ENCODE results near the gene ING4. TPM values are rescaled to one million over a fixed set of nuclear protein-coding genes. Genes with fewer than 3 reads are reported as not detected.

ING4 gene
- total RNA-seq, 2 experiments from 2014 or later = 17.3 to 17.8 TPM

DNA sequence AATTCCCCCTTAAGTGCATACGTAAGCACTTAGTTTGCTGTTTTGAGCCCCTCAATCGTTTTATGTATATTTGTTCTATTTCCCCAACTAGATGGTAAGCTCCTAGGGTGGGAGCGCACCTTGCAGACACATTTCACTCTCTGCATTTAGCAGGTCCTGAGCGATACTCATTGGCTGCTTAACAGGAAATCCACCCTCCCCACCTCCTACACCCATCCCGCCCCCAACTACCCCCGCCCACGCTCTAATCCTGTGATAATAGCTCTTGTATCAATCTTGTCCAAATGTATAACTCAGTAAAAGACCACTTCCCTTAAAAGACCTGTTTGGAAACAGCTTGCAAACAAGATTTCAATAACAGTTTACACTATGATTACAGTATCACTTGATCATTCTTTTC lies 35.3 kb downstream of the ING4 start:
- H3K36me3 Mint-ChIP-seq (ENCODE audit: low read depth) = no peaks in the 10 kb centered on the region
- no peaks in the 10 kb centered on the region for H3K27me3 Mint-ChIP-seq (ENCODE audit: low read depth)
- peak; percentile 56 for DNase-seq
- H3K9me3 Mint-ChIP-seq = no peaks in the 10 kb centered on the region
- H3K4me1 Mint-ChIP-seq (ENCODE audit: low read depth) = peaks cover 42% of the 10 kb centered on the region
- intact Hi-C loops (cut with micrococcal nuclease) = loop anchor here (1.0 kb wide), 1 partner anchor 19 kb away; no protein-coding TSS in a partner anchor
- CTCF ChIA-PET = interaction anchor here (0.6 to 2.1 kb wide), 5 partner anchors 10 to 69 kb away, joined by 3 to 6 read pairs (median 3); no protein-coding TSS in a partner anchor
- H3K27ac Mint-ChIP-seq = peak overlapping the region; percentile 82
- peak overlapping the region; percentile 73 for H3K4me3 Mint-ChIP-seq

DNA sequence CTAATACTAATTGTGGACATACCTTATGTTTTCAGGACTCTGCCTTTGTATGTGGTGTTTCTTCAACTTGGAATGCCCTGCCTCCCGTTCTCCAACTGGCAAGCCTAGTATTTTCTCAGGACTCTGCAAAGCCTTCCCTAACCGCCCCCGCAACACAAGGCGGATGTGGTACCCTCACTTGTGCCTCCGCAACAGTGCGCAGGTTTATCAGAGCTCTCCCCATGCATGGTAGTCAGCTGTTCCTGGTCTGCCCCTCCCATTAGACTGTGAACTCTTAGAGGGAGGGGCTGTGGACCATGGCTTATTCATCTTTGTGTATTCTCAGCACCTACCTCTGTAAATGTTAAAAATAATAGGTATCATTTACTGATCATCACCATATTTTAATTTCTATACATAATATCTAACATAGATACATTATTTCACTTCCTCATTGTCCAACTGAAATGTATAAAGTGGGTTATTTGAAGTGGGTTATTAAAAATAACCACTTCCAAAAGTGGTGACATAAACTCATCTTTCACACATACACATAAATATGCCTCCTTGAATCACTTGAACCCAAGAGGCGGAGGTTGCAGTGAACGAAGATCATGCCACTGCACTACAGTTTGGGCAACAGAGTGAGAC lies 36.1 kb downstream of the ING4 start:
- no peak overlapping the region for H3K27ac Mint-ChIP-seq
- no peaks in the 10 kb centered on the region for H3K27me3 Mint-ChIP-seq (ENCODE audit: low read depth)
- intact Hi-C loops (cut with micrococcal nuclease) = loop anchor here (1.0 kb wide), 1 partner anchor 18 kb away; no protein-coding TSS in a partner anchor
- H3K4me3 Mint-ChIP-seq = no peak overlapping the region
- no peaks in the 10 kb centered on the region for H3K36me3 Mint-ChIP-seq (ENCODE audit: low read depth)
- H3K4me1 Mint-ChIP-seq (ENCODE audit: low read depth) = peaks cover 34% of the 10 kb centered on the region
- no peaks in the 10 kb centered on the region for H3K9me3 Mint-ChIP-seq
- CTCF ChIA-PET = interaction anchor here (1.1 to 2.1 kb wide), 3 partner anchors 9 to 57 kb away, joined by 3 to 6 read pairs (median 4); no protein-coding TSS in a partner anchor
- DNase-seq = peak; percentile 40

DNA sequence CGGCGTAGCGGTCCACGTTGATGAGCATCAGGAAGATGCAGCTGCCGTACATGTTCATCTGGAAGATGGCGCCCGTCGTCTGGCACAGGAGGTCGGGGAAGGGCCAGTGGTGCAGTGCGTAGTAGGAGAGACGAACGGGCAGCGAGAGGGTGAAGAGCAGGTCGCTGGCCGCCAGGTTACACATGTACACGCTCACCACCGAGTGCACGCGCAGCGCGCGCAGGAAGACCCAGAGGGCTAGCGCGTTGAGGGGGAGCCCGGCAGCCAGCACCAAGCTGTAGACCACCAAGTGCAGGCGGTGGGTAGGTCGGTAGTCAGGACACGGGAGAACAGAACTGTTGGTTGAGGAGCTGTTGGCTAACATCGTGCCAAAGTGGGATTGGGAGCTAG lies 42.0 kb downstream of the ING4 start:
- Mint-ChIP-seq H3K36me3 (ENCODE audit: low read depth) (no peaks in the 10 kb centered on the region), H3K4me3 (peak overlapping the region; percentile 30), H3K4me1 (ENCODE audit: low read depth) (peaks cover 8% of the 10 kb centered on the region), H3K9me3 (no peaks in the 10 kb centered on the region), H3K27ac (no peak overlapping the region), H3K27me3 (ENCODE audit: low read depth) (no peaks in the 10 kb centered on the region)
- CTCF ChIA-PET = interaction anchor here (0.5 to 6.2 kb wide), 25 partner anchors 8 to 282 kb away, joined by 3 to 30 read pairs (median 4); partner anchors contain the start of genes CD4, LPAR5, MLF2 and ZNF384
- no peak for DNase-seq
- intact Hi-C loops (cut with micrococcal nuclease) = no loop called here

DNA sequence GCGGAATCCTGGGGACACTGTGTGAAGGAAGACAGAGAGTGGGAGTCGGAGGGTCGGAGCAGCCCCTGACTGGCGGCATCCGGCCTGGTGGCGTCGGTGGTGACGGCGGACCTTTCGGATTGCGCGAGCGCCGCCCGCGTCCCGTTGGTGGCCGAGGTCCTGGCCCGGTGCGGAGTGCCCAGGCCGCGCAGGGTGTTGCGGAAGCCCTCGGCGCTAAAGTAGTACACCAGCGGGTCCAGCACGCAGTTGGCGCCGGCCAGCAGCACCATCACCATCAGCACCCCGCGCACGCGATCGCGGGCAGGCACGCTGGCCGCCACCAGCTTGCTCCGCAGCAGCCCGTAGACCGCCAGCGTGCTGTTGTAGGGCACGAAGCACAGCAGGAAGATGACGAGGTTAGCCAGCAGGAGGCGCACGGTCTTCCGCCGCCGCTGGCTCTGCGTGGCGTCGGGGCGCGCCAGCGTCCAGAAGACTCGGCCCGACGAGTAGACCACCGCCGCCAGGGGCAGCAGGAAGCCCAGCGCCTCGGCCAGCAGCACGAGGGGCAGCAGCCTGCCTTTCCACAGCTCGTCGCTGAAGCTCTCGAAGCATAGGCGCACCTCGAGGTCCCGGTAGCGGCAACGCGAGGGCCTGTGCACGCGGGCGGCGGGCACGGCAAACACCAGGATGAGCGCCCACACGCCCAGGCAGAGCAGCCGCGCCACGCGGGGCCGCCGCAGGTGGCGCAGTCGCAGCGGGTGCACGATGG lies 42.6 kb downstream of the ING4 start:
- peak overlapping the region; percentile 30 for H3K4me3 Mint-ChIP-seq
- no peaks in the 10 kb centered on the region for H3K27me3 Mint-ChIP-seq (ENCODE audit: low read depth)
- peaks cover 8% of the 10 kb centered on the region for H3K4me1 Mint-ChIP-seq (ENCODE audit: low read depth)
- H3K9me3 Mint-ChIP-seq = no peaks in the 10 kb centered on the region
- DNase-seq = peak; percentile 67
- CTCF ChIA-PET = interaction anchor here (0.5 to 6.2 kb wide), 25 partner anchors 8 to 213 kb away, joined by 3 to 30 read pairs (median 4); partner anchors contain the start of genes CD4, LPAR5, MLF2 and ZNF384
- intact Hi-C loops (cut with micrococcal nuclease) = no loop called here
- H3K27ac Mint-ChIP-seq = no peak overlapping the region
- no peaks in the 10 kb centered on the region for H3K36me3 Mint-ChIP-seq (ENCODE audit: low read depth)

DNA sequence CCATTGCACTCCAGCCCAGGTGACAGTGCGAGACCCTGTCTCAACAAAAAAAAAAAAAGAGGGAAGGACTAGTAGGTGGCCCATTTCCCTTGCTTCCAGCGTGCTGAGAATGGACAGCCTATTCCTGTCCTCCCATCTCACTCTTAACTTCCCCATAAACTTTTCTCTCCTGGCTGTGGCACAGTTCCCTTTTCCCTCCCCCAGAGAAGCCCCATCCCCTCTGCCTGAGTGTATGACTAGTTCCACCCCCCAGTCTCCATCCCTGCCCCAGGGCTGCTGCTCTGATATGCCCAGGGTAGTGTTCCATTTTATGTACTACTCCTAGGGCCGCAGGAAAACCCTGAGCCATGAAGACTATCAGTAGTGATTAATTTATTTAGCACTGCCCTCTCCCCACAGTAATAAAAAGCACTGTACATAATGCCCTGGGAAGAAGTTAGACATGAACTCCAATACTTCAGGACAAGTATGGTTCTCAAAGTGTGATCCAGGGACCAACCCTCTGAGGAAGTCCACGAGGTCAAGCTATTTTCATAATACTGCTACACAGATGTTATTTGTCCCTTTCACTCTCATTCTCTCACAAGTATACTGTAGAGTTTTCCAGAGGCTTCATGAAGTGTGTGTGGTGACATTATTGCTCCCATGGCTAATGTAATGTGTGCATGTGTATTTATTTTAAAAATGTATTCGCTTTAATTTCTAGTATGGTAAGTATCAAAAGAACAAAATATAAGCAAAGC lies 44.3 kb downstream of the ING4 start:
- CTCF ChIA-PET = interaction anchor here (0.6 to 6.2 kb wide), 13 partner anchors 9 to 202 kb away, joined by 3 to 30 read pairs (median 4); partner anchors contain the start of gene MLF2

DNA sequence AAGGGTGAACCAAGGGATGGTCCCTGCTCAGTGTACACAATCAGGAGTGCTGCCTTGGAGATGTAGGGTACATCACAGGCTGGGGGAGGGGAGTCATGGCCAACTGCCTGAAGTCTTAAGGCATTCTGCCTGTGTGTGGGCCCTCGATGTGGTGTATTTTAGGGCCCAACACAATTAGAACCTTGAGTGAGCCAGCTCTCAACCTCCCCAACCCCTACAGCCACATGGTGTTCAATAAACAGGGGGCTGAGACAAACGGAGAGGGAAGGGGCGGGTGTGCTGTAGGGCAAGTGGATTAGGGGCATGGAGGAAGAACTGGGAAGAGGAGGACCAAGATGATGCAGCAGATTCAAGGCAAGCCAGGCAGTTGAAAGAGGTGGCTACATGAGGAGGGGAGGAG lies 47.1 kb downstream of the ING4 start:
- CTCF ChIA-PET = interaction anchor here (0.6 to 1.6 kb wide), 7 partner anchors 12 to 276 kb away, joined by 3 to 4 read pairs (median 3); partner anchors contain the start of genes MLF2 and ZNF384
- no peak overlapping the region for H3K4me3 Mint-ChIP-seq
- intact Hi-C loops (cut with micrococcal nuclease) = no loop called here

More for the DNA sequence above, 44.3 kb downstream of the ING4 start:
- Mint-ChIP-seq H3K4me1 (ENCODE audit: low read depth) (peaks cover 14% of the 10 kb centered on the region), H3K27ac (no peak overlapping the region), H3K27me3 (ENCODE audit: low read depth) (no peaks in the 10 kb centered on the region), H3K4me3 (no peak overlapping the region), H3K9me3 (no peaks in the 10 kb centered on the region), H3K36me3 (ENCODE audit: low read depth) (no peaks in the 10 kb centered on the region)
- DNase-seq = no peak
- intact Hi-C loops (cut with micrococcal nuclease) = no loop called here

DNA sequence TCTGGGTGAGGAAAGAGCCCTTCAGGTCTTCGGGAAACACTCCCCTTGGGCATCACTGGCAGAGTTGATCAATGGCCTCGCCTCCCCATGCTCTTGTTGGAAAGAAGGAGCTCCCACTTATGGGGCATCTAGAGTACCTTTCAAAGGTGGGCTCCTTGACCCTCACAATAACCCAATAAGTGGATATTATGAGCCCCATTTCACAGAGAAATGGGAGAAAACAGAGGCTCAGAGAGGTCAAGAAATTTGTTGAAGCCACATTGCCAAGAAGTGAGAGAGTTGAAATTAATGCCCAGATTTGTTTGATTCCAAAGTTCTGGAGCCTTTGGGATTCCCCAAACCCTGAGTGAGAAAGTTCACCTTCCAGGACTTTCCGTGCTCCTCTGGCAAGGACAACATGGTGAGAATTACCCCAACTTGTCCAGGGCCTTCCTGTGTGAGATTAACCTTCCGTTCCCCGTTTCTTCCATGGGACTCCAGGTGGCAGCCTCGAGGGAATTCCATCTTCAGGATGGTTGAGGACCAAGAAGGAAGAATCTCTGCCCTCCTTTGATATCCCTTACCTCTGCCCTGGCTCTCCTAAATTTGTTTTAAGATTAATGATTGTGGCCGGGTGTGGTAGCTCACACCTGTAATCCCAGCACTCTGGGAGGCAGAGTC lies 48.3 kb downstream of the ING4 start:
- no peak overlapping the region for H3K27ac Mint-ChIP-seq
- intact Hi-C loops (cut with micrococcal nuclease) = no loop called here
- no peaks in the 10 kb centered on the region for H3K27me3 Mint-ChIP-seq (ENCODE audit: low read depth)
- CTCF ChIA-PET = interaction anchor here (0.5 to 1.6 kb wide), 6 partner anchors 9 to 220 kb away, joined by 3 to 4 read pairs (median 4); partner anchors contain the start of gene ZNF384
- DNase-seq = no peak
- no peaks in the 10 kb centered on the region for H3K9me3 Mint-ChIP-seq
- H3K4me1 Mint-ChIP-seq (ENCODE audit: low read depth) = peaks cover 39% of the 10 kb centered on the region
- no peaks in the 10 kb centered on the region for H3K36me3 Mint-ChIP-seq (ENCODE audit: low read depth)
- no peak overlapping the region for H3K4me3 Mint-ChIP-seq

More for the DNA sequence above, 47.1 kb downstream of the ING4 start:
- Mint-ChIP-seq H3K4me1 (ENCODE audit: low read depth) (peaks cover 33% of the 10 kb centered on the region), H3K9me3 (no peaks in the 10 kb centered on the region), H3K27me3 (ENCODE audit: low read depth) (no peaks in the 10 kb centered on the region), H3K27ac (peak overlapping the region; percentile 13), H3K36me3 (ENCODE audit: low read depth) (no peaks in the 10 kb centered on the region)
- DNase-seq = no peak

DNA sequence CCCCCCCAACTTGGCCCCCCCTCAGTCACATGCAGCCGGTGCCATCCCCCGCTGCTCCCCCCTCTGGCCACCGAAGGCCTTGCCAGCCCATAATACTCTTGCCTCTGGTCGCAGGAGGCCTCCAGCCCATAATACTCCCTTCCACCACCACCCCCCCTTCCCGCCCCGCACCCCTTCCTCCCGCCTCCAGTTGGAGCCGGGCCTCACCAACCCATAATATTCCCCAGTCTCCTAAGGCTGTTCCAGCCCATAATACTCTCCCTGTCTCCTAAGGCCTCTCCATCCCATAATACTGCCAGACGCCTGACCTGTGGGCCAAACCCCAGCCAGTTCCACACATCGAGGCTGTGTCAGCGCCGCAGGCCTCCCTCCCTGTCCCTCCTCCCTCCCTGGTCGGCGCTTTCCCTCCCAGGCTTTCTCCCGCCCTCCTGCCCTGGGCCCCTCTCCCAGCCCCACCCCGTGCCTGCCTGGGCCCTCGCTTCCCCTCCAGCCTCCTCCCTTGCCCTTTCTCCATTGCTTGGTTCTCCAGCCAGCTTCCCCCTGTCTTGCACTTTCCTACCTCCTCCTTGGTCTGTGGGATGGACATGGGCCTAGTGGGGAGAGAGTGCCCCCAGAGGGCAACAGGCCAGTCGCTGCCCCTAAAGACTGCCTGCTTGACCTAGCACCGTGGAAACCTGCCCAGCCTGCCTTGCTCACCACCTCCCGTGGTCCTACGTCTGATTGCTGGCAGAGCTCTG lies 49.0 kb downstream of the ING4 start:
- Mint-ChIP-seq H3K27me3 (ENCODE audit: low read depth) (no peaks in the 10 kb centered on the region), H3K4me1 (ENCODE audit: low read depth) (peaks cover 39% of the 10 kb centered on the region), H3K27ac (no peak overlapping the region), H3K36me3 (ENCODE audit: low read depth) (no peaks in the 10 kb centered on the region), H3K9me3 (no peaks in the 10 kb centered on the region), H3K4me3 (no peak overlapping the region)
- intact Hi-C loops (cut with micrococcal nuclease) = no loop called here
- CTCF ChIA-PET = interaction anchor here (1.0 to 1.6 kb wide), 5 partner anchors 10 to 221 kb away, joined by 3 to 4 read pairs (median 4); no protein-coding TSS in a partner anchor
- DNase-seq = peak; percentile 32

DNA sequence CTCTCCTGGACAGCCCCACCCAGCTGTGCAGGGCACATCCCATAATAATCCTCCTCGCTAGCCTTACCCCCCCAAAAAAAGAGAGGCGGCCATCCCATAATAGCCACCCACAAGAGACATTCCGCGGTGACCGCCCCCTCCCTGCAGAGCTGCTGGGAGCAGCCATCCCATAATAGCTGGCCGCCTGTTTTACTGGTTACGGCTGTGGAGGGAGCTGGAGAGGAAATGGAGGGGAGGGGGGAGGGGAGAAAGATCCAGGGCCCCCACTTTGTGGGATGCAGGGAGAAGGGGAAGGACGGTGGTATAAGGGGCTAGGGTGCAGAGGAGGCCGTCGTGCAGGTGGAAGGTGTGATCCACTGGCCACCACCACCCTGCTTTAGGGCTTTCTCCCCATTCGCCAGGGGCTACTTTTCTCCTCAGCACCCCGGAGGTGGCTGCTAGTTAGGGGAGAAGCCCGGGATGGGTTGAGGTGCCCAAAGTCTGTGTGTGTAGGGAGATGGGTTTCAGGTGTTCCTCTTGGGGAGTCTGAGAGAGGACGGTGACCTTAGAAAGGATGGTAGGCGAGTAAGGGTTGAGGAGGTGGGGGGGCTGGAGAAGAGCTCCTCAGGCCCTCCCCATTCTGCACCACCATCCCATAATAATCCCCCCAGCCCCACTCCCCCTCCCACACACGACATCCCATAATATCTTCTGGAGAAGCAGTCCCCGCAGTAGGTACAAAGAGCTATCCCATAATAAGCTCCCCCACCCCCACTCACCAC lies 49.7 kb downstream of the ING4 start:
- CTCF ChIA-PET = interaction anchor here (0.6 to 1.6 kb wide), 9 partner anchors 8 to 221 kb away, joined by 3 to 11 read pairs (median 3); no protein-coding TSS in a partner anchor
- intact Hi-C loops (cut with micrococcal nuclease) = no loop called here
- Mint-ChIP-seq H3K27me3 (ENCODE audit: low read depth) (no peaks in the 10 kb centered on the region), H3K4me1 (ENCODE audit: low read depth) (peaks cover 39% of the 10 kb centered on the region), H3K36me3 (ENCODE audit: low read depth) (no peaks in the 10 kb centered on the region), H3K27ac (peak overlapping the region; percentile 54), H3K9me3 (no peaks in the 10 kb centered on the region), H3K4me3 (no peak overlapping the region)
- peak; percentile 38 for DNase-seq

DNA sequence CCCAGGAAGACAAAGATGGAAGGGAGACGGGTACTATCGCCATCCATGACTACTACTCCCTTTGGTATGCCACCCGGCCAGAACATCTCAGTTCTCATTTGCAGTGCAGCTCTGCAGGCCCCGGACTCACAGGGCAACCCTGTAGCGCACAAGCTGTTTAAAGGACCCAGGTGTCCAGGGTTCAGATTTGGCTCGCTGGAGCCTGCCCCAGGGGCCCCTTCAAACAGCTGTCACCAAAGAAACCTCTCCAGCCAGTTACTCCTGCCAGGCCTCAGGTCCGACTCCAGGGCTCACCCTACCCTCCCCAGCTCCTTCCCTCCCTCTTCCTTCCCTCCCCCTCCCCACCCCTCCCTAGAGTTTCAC lies 50.3 kb downstream of the ING4 start:
- Mint-ChIP-seq H3K4me1 (ENCODE audit: low read depth) (peaks cover 39% of the 10 kb centered on the region), H3K27ac (peak overlapping the region; percentile 54), H3K4me3 (no peak overlapping the region), H3K36me3 (ENCODE audit: low read depth) (no peaks in the 10 kb centered on the region), H3K9me3 (no peaks in the 10 kb centered on the region), H3K27me3 (ENCODE audit: low read depth) (no peaks in the 10 kb centered on the region)
- intact Hi-C loops (cut with micrococcal nuclease) = no loop called here
- CTCF ChIA-PET = interaction anchor here (0.6 to 1.6 kb wide), 6 partner anchors 9 to 171 kb away, joined by 3 to 11 read pairs (median 5); no protein-coding TSS in a partner anchor
- DNase-seq = no peak
